HEK293T (cell line): ENCODE results near the gene WRAP53.

ENCODE experiments used
- ARNT ChIP-seq: fragments of 450-650 bp; IDR thresholded peaks from 2 replicates; pipeline ENCODE4 v1.6.1; 2017; ENCODE audit warnings: mild to moderate bottlenecking
- BHLHE40 ChIP-seq: fragments of 450-650 bp; IDR thresholded peaks from 2 replicates; pipeline ENCODE4 v1.6.1; 2016; ENCODE audit warnings: mild to moderate bottlenecking, moderate library complexity, borderline replicate concordance
- CTBP1 ChIP-seq: fragments of 450-650 bp; IDR thresholded peaks from 2 replicates; pipeline ENCODE4 v1.6.1; 2016; ENCODE audit warnings: borderline replicate concordance
- ELF4 ChIP-seq: fragments of 450-650 bp; IDR thresholded peaks from 2 replicates; pipeline ENCODE4 v1.6.1; 2017; ENCODE audit warnings: antibody characterized with exemption
- FOXA1 ChIP-seq: fragments of 450-650 bp; IDR thresholded peaks from 2 replicates; pipeline ENCODE4 v1.6.1; 2016; ENCODE audit warnings: mild to moderate bottlenecking
- FOXK2 ChIP-seq: fragments of 450-650 bp; IDR thresholded peaks from 2 replicates; pipeline ENCODE4 v1.6.1; 2016; ENCODE audit warnings: mild to moderate bottlenecking
- FOXM1 ChIP-seq: fragments of 450-650 bp; IDR thresholded peaks from 2 replicates; pipeline ENCODE4 v1.6.1; 2017; ENCODE audit warnings: mild to moderate bottlenecking, borderline replicate concordance
- HDGF ChIP-seq: fragments of 450-650 bp; IDR thresholded peaks from 2 replicates; pipeline ENCODE4 v1.6.1; 2017; ENCODE audit warnings: antibody characterized with exemption, borderline replicate concordance
- L3MBTL2 ChIP-seq: fragments of 450-650 bp; conservative IDR thresholded peaks from 2 replicates; pipeline ENCODE4 v1.6.1; 2016; ENCODE audit warnings: mild to moderate bottlenecking
- LEF1 ChIP-seq: fragments of 450-650 bp; IDR thresholded peaks from 2 replicates; pipeline ENCODE4 v1.6.1; 2017; ENCODE audit warnings: mild to moderate bottlenecking, borderline replicate concordance
- SUZ12 ChIP-seq: fragments of 450-650 bp; IDR thresholded peaks from 2 replicates; pipeline ENCODE4 v1.6.1; 2016; ENCODE audit warnings: mild to moderate bottlenecking
- TARDBP ChIP-seq: fragments of 450-650 bp; IDR thresholded peaks from 2 replicates; pipeline ENCODE4 v1.6.1; 2016
- ZNF384 ChIP-seq: fragments of 450-650 bp; IDR thresholded peaks from 2 replicates; pipeline ENCODE4 v1.6.1; 2016
- TF ChIP-seq, protein P1 (sequence below): fragments of 450-650 bp; IDR thresholded peaks from 2 replicates; pipeline ENCODE4 v1.6.1; 2016

DNA sequence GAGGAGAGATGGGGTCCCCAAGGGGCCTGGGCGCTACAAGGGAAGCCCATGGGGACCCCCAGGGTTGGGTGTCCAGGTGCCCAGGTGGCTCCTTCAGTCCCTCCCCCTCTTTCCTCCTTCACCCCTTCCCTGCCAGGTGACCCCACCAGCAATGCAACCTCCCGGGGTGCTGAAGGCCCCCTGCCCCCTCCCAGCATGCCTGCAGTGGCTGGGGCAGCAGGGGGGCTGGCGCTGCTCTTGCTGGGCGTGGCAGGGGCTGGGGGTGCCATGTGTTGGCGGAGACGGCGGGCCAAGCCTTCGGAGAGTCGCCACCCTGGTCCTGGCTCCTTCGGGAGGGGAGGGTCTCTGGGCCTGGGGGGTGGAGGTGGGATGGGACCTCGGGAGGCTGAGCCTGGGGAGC lies 20.8 kb downstream of the WRAP53 start:
- TF ChIP-seq FOXA1 (no peak), ELF4 (no peak), FOXM1 (no peak), BHLHE40 (no peak), SUZ12 (no peak), TARDBP (no peak), L3MBTL2 (no peak), LEF1 (no peak), ZNF384 (no peak), CTBP1 (no peak), ARNT (no peak), FOXK2 (no peak), HDGF (no peak)
- TF ChIP-seq, protein P1, sequence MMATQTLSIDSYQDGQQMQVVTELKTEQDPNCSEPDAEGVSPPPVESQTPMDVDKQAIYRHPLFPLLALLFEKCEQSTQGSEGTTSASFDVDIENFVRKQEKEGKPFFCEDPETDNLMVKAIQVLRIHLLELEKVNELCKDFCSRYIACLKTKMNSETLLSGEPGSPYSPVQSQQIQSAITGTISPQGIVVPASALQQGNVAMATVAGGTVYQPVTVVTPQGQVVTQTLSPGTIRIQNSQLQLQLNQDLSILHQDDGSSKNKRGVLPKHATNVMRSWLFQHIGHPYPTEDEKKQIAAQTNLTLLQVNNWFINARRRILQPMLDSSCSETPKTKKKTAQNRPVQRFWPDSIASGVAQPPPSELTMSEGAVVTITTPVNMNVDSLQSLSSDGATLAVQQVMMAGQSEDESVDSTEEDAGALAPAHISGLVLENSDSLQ = no peak
